Hematopoietic multipotent progenitor cell (in vitro differentiated cells): Measurements from ENCODE around the gene CBX5. TPM values are rescaled to one million over a fixed set of nuclear protein-coding genes. Genes with fewer than 3 reads are reported as not detected.
"Not testable (repeated sequence)": the region's sequence is repeated elsewhere in the genome, so short reads cannot be mapped to it uniquely, and the experiment has no call there.

Experiments used
- DNase-seq, 3 donors: peaks; one replicate each; pipeline ENCODE4 v3.0.0-alpha.2; 2011 to 2015; ENCODE audit warnings: low read depth in 2 of 3, low spot score in 2 of 3
- total RNA-seq: library from RNA; depleted of rRNA; stranded (reverse); fragments of >200 nt; gene quantifications from one replicate; pipeline ENCODE4 v1.2.3, GENCODE V29; 2012

CBX5 gene
- 21.8 TPM for total RNA-seq

DNA sequence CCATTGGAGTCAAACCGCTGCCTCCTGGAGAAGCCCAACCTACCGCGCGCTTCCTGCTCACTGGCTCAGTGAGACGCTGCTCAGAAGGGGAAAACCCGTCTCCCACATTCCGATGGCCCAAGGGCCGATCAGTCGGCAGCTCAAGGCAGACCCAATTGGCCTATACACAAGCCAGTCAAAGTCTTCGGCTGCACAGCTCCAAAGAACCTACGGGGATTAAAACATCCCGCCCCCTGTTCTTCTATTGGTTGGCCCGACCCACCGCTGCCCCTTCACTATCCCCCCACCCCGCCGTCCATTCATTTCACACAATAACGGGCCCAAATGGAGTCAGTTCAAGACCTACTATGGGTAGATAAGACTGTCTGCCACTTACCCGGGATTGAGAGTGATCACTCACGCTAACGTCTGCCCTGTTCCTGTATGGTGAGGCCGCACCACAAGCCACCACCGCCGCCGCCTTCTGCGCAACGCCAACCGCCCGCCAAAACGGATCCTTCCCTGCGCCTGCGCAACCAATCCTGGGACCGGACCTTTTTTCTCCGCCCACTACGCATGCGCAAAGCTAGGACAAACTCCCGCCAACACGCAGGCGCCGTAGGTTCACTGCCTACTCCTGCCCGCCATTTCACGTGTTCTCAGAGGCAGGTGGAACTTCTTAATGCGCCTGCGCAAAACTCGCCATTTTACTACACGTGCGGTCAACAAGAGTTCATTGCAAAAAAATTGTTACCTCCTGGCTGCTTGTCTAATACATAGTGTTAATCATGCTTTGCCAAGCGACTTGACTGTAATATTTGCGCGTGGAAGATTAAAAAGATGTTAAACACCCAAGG lies at the start of gene CBX5:
CBX5 (minus strand) TSS at position 491 of the 836 bp plus-strand sequence. CDS start 22,472 bp downstream, outside the sequence.
- peak; percentile 98 to 100 (median 99) for DNase-seq

DNA sequence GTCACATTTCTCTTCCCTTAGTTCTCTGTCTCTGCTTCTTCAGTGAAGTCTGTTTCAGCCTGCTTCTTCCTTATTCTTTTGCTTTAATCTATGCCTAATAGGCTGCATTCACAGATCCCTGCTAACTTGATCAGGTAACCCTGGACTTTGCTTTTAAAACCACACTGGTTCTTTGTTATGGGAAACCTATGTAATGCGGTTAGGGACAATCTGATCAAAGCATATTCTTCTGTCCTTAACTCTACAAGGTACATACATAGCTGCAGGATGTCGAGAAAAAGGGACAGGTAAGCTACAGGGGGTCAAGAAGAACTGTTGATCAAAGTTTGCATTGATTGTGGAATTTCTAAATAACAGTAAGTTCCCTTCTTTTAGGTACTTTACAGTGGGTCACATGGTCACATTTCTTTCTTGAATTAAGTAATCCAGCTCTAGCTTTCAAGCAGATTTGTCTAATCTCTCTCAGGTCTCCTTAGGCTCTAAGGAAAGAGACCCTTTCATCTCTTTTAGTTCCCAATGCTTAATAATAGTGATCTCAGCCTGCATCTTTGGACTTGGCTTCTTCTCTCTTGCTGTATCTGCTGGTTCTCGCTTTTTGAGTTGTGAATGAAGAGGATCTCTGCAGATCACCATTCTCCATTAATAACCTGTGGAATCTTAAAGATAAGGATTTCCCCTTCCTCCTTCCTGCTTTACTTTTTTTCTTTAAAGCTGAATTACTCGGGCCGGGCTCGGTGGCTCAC lies 48.8 kb upstream of the CBX5 start:
- DNase-seq: no peak

DNA sequence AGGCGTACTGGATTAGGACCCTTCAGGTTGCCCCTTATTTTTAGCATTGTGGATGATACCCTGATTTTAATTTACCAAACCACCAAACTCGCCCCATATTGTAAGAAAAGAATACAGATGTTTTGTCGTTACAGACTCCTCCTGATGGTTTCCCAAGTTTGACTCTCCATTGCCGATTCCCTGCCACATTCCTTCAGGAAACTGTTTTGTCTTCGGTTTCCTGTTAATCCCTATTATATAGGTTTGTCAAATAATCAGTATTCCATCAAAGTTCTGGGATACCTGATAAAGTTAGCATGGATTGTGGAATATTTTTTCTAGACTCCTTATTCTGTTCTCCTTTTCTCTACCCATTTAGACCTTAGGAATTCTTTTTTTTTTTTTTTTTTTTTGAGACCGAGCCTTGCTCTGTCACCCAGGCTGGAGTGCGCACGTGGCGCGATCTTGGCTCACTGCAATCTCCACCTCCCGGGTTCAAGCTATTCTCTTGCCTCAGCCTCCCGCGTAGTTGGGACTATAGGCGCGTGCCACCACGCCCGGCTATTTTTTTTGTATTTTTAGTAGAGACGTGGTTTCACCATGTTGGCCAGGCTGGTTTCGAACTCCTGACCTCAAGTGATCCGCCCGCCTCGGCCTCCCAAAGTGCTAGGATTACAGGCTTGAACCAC lies 45.7 kb upstream of the CBX5 start:
- DNase-seq: not testable (repeated sequence)

DNA sequence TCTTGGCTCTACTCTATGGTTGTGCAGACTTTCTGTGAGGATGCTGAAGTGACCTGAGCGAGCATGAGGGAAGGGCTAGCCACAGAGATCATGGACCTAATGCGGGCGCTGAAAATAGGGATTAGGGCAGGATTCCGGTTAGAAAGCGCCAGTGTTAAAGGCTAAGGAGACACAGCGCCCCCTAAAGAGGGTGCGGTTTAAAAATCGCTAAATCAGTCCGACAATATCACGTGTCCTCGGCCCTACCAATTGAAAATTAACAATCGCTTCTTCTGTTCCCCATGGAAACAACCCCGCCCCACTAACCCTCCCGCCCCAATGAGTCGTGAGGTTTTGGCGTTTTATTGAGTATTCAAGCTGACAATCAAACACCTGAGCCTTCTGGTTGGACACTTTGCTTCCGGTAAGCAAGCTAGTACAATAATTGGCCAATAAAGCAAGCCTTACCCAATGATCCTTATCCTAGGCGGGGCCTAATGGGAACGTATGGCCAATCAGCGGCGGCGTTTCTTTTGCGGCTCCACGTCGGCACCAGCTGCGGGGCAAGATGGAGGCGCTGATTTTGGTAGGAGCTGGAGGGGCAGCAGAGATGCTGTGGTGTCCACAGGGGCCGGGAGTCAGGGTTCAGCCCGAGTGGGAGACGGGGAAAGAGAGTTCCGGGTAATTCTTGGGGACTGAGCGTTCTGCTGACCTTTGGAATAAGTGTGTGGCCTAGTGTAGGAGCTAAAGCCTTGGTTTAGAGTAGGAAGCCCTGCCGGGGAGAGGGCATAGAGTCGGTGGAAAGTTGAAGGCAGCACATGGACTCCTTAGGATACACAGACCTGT lies 44.9 kb upstream of the CBX5 start, which contains the start of gene COPZ1:
COPZ1 (plus strand) TSS at position 515 of the 825 bp plus-strand sequence; CDS start at position 548, 33 bp downstream.
- DNase-seq: peak; percentile 85 to 100 (median 98)

DNA sequence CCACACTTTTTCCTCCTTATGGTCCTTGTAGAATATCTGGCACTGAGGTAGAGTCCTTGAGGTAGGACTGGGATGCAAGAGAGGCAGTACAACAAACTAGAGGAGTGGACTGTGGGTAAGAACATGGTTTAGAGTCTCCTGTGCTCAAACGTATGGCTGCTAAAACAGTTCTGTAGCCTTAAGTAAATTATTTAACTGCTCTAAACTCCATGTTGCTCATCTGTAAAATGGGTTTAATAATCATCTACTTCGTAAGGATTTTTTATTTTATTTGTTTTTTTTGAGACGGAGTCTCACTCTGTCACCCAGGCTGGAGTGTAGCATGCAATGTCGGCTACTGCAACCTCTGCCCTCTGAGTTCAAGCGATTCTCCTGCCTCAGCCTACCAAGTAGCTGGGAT lies 41.4 kb upstream of the CBX5 start:
- DNase-seq: no peak

DNA sequence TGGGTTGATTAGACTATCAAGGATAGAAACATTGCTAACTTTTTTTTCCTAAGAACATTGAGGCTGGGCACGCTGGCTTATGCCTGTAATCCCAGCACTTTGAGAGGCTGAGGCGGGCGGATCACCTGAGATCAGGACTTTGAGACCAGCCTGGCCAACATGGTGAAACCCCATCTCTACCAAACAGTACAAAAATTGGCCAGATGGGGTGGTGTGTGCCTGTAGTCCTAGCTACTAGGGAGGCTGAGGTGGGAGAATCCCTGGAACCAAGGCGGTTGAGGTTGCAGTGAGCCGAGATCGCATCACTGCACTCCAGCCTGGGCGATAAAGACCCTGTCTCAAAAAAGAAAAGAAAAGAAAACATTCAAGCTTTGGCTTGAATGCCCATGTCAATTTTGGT lies 32.4 kb upstream of the CBX5 start:
- not testable (repeated sequence) for DNase-seq

DNA sequence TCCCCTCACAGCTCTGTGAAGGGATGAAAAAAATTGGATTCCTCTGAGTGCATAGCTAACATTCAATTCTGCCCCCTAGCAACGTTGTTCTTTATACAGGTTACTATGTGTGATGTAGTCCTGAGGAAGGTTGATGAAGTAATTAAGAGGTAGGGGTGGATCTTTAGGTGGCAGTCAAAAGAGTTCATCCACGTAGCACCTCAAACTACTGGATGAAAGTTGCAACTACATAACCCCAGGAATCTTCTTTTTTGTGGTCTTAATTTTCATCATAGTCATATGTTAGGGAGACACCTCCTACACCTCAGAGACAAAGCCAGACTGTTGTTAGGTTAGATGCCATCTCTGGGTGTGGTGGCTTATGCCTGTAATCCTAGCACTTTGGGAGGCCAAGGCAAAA lies 31.1 kb upstream of the CBX5 start:
- peak in 2 of 3 donors; percentile 30 to 50 for DNase-seq

DNA sequence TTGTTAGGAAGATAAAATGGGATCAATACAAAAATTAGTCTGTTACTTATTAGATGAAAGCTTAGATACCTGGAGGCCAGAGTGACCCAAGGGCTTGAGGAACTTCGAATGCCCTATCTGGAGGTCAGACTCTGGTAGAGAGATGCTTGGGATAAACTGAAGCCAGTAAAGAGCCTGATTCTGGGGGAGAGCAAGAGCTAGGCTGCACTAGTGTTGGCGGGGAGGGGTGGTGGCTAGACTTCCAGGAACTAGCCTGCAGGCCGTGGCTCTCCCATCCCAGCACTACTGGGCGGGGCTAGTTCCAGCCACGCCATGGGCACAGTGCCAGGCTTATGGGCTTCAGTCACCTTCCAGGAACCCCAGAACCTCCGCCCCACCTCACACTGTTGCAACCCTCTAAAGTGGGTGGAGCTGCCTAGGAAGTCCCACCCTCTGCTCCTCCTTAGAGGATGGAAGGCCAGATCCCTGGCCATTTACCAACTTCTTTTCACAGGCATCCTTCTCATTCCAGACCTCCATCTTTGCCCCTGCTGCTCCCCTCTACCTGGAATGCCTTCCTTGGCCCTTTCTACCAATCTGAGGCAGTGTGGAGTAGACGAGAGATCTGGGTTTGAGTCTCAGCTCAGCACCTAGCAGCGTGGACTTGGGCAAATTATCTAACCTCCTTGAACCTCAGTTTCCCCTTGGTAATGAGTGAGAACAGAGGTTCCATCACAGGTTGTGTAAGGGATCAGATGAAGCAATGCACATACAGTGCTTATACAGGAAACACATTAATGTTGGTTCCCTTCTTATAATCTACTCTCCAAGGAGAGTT lies 27.2 kb upstream of the CBX5 start:
- peak in 2 of 3 donors; percentile 92 to 95 for DNase-seq

DNA sequence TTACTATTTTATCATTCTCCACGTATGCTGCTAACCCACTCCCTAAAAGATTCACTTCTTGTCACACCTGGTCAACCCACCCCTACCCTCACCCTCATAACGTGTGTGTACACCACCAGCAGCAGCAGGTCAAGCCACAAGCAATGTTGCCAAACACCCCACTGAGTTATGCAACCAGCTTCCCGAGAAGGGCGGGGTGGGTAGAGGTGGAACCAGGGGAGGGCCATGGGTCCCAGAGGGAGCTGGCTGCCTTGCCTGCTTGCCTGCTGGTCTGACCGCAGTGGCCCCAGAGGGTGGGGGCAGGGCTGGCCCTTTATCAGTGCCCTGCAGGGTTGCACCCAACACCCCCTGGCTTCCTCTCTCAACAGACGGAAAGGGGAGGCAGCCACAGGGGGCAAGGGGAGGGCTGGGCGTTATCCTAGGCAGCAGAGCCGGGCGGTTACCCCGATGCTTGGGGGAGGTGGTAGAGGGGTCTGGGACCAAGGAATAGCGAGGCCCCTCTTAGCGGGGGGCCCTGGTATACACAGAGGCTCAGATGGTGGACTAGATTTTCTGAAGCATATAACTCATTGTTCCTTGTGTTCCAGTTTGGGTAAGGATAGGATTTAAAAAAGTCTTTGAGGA lies 24.4 kb upstream of the CBX5 start:
- DNase-seq: peak in 2 of 3 donors; percentile 98 to 99

DNA sequence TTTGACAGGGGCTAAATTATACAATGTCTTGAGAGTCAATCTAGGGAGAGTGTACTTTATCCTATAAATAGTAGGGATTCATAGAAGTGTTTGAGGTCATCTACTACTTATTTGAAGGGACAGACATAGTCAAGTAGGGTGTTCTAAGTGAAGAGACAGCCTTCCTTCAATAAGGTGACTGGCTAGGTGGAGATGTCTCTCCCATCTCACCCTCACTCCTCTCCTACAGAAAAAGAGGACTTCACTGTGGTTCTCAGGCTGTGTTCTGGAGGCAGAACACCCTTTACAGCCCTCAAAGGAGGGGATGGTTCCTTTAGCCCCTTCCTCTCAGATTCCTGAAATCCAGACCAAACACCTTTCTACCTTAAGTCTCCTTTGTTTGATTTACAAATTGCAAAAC lies 23.7 kb upstream of the CBX5 start:
- no peak for DNase-seq

DNA sequence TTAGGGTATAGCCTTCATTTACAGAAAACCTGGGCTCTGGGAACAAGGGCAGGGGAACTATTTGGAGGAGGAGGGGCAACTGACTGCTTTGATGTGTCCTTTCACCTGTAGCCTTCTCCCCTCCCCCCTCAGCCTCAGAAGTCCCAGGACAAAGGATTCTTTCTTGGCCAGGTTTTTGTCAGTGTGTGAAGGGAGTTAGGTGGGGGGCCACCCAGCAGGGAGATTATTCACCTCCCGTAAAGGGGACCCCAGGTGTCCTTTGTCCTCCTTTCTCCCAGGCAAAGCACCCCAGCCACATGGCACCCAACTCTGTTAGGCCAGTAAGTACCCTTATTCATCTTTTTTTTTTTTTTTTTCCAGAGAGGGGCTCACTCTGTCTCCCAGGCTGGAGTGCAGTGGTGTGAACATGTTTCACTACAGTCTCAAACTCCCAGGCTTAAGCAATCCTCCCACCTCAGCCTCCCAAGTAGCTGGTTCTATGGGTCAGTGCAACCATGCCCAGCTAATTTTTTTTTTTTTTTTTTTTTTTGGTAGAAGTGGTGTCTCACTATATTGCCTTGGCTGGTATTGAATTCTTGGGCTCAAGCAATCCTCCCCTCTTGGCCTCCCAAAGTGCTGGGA lies 21.6 kb upstream of the CBX5 start:
- DNase-seq: no peak

DNA sequence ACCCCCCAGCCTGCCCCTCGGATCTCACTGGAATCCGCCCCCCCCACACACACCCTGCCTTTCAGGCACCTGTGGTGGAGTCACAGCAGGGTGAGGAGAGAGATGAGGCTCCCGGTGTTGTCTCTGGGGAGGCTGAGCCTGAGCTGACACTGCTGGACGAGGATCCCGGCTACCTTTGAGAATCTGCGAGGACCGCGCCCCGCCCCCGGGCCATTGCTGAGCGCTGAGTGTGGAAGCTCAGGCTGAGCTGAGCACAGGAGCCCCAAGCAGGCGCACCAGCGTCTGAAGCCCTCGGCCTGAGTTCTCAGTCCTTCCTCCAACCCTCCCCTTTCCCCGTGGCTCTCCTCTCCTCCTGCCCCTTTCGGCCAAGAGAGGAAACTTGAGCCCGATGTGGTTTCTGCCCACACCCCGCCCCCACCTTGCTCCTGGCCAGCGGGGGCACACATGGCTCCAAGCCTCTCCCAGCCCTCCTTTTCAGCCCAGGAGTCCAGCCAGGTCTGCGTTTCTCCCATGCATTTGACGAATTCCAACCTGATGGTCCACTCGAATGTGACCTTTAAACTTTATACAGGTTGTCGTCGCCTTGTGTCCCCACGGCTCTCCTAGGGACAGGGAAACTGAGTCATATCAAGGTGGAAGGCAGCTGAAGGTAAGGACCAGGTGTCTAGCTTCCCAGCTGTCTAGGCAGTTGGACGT lies 21.0 kb upstream of the CBX5 start, which contains the start of gene NFE2:
NFE2 (minus strand) TSS at position 284 of the 696 bp plus-strand sequence. CDS start 5,767 bp downstream, outside the sequence.
- DNase-seq: peak in 2 of 3 donors; percentile 56 to 72

DNA sequence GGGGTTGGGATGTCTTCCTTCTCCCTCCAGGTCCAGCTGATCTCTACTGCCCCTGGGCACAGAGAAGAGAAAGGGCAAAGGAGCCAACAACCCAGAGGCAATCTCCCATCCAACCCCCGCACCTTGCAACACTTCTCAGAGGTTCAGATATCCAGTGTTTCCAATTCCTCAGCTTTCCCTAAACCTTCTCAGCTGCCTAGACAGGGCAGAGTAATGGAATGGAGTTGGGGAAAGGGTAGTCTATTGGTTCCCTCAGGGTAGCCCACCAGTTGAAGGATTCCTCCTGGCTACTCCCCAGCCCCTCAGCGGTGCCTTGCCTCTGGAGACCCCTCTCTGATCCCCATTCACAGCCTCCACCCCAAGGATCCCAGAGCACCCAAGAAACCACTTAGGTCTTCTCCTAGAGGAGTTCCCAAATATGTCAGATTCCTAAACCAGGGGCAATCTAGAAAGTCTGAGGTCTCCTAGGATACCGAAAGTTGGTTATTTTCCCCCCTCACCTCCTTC lies 20.4 kb upstream of the CBX5 start:
- DNase-seq: no peak

DNA sequence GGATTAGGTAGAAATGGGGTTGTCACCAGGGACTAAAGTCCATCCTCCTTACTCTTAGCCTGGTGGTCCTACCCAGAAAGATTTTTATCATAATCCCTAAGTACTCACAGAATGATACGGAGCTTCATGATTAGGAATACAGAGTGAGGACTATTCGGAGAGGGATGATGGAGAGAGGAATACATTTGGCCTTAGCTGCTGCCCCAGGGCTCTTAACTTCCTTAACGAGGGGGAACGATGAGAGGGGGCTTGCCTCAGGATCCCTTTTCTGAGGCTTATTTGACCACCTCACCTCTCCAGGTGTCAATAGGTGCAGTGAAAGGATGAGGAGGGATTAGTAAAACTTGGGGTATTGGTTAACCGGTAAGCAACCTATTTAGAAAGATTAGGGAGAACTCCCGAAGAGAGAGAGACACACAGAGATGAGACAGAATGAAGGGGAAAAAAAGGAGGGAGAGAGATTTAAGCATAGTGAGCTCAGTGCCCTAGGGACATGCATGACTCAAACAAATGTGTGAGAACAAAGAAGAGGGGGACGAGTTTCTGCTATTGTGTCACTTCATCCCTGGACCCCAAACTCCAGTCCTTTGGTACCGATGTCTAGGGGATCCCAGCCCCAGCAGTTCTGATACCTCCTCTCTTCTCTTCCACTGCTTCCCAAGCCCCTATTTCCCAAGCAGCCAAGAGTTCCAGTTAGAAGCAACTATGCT lies 19.7 kb upstream of the CBX5 start:
- no peak for DNase-seq

DNA sequence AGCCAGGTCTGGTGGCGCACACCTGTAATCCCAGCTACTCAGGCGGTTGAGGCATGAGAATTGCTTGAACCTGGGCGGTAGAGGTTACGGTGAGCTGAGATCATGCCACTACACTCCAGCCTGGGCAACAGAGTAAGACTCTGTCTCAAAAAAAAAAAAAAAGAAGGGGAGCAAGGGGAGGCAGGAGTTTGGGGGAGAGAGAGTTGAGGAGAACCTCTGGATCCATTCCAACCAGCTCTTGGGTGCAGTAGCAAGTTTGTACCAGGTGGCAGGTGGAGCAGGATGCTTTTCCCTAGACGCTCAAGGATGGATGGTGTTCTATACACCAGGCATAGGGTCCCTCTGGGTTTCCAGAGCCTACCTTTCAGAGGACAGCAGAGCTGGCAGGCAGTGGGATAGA lies 19.0 kb upstream of the CBX5 start:
- DNase-seq: no peak

DNA sequence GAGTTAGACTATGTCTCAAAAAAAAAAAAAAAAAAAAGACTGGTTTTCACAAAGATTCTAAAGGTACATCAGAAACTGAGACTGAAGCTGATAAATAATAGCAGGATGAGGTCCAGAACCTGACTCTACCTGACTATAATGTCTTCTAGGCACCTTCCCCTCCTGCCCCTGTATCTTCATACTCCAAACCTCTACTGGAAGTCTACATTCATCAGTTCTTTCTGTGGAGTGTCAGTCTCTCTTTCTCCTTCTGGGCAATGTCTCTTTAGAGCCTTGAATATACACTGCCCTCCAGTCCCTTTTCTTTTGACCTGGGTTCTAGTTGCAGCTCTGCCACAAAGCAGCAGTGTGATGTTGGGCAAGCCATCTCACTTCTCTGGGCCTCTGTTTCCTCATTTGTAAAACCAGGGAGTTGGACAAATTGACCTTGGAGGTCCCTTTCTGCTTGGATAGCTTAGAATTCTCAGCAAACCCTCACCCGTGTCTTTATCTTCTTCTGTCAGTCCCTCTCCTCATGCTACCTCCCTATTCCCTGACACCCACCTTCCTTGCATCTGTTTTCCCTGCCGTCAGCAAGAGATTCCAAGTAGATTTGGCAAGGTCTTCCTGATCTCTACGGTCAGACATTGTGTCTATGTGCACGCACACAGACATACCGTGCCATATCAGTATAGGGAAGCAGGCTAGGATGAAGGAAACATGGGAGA lies 16.6 kb upstream of the CBX5 start:
- DNase-seq: no peak
